Vagina (tissue), 2 donors: ENCODE measurements around the gene SLC25A21. TPM values are rescaled to one million over a fixed set of nuclear protein-coding genes. Genes with fewer than 3 reads are reported as not detected.

Experiments used
- DNase-seq, 2 donors: peaks; one replicate each; pipeline ENCODE4 v3.0.0-alpha.2; 2017; ENCODE audit errors: extremely low spot score in 2 of 2
- H3K27ac ChIP-seq: fragments of 200-600 bp; sonication (generic); one replicate; pipeline ENCODE4 v1.5.1; 2019
- H3K27me3 ChIP-seq: fragments of 200-600 bp; sonication (generic); one replicate; pipeline ENCODE4 v1.5.1; 2019
- H3K36me3 ChIP-seq, 2 donors: fragments of 200-600 bp; sonication (generic); one replicate each; pipeline ENCODE4 v1.5.1; 2017 to 2019
- H3K4me1 ChIP-seq: fragments of 200-600 bp; sonication (generic); one replicate; pipeline ENCODE4 v1.5.1; 2019
- H3K4me3 ChIP-seq, 2 donors: fragments of 200-600 bp; sonication (generic); 1 replicate in 1 of 2; 2 replicates in 1 of 2; pipeline ENCODE4 v1.5.1; 2016 to 2019
- H3K9me3 ChIP-seq: fragments of 200-600 bp; sonication (generic); one replicate; pipeline ENCODE4 v1.5.1; 2019
- POLR2A ChIP-seq, 2 donors: fragments of 450-650 bp; IDR thresholded peaks; one replicate each; pipeline ENCODE4 v1.6.1; 2017; ENCODE audit warnings: antibody characterized with exemption in 2 of 2, mild to moderate bottlenecking in 2 of 2, moderate library complexity in 2 of 2
- POLR2AphosphoS5 ChIP-seq, 2 donors: sonication (generic); formaldehyde crosslinking; IDR thresholded peaks; one replicate each; pipeline ENCODE4 v1.9.0; 2017; ENCODE audit warnings: antibody characterized with exemption in 2 of 2, mild to moderate bottlenecking in 2 of 2, low read depth in 1 of 2; ENCODE audit not compliant: insufficient read depth in 1 of 2
- intact Hi-C: fragments of 100-400 bp; cut with DNase I; formaldehyde crosslinking; loops from one replicate; pipeline ENCODE4 v1.15.1; 2023
- total RNA-seq: library from RNA; depleted of rRNA; stranded (reverse); fragments of >200 nt; gene quantifications from one replicate; pipeline ENCODE4 v1.2.3, GENCODE V29; 2016
- TF ChIP-seq, protein P1 (sequence below), 3 experiments: fragments of 450-650 bp in 2 of 3; fragments of 200-600 bp in 1 of 3; sonication (generic) in 1 of 3; IDR thresholded peaks; one replicate each; pipeline ENCODE4 v1.5.1; 2017 to 2019; ENCODE audit warnings: antibody characterized with exemption in 3 of 3, mild to moderate bottlenecking in 2 of 3, moderate library complexity in 2 of 3

Gene SLC25A21
- total RNA-seq, 1 donor from 2014 or later: 0.49 TPM

GRCh38 chr14:36997843-36998242 is 174.6 kb downstream of the SLC25A21 start:
- DNase-seq: no peak

GRCh38 chr14:36996857-36997590 is 175.4 kb downstream of the SLC25A21 start:
- Histone ChIP-seq H3K27ac (no peak overlapping the region), H3K4me1 (peaks cover 8% of the 10 kb centered on the region), H3K27me3 (no peaks in the 10 kb centered on the region), H3K9me3 (no peaks in the 10 kb centered on the region), H3K4me3 (no peak overlapping the region), H3K36me3 (no peaks in the 10 kb centered on the region)
- intact Hi-C loops: no loop called here
- DNase-seq: no peak
- TF ChIP-seq POLR2AphosphoS5 (IDR thresholded peaks at IDR 0.05; ENCODE audit: insufficient read depth in 1 of 2, low read depth in 1 of 2) (no peak), POLR2A (IDR thresholded peaks at IDR 0.05) (no peak)
- TF ChIP-seq, protein P1, sequence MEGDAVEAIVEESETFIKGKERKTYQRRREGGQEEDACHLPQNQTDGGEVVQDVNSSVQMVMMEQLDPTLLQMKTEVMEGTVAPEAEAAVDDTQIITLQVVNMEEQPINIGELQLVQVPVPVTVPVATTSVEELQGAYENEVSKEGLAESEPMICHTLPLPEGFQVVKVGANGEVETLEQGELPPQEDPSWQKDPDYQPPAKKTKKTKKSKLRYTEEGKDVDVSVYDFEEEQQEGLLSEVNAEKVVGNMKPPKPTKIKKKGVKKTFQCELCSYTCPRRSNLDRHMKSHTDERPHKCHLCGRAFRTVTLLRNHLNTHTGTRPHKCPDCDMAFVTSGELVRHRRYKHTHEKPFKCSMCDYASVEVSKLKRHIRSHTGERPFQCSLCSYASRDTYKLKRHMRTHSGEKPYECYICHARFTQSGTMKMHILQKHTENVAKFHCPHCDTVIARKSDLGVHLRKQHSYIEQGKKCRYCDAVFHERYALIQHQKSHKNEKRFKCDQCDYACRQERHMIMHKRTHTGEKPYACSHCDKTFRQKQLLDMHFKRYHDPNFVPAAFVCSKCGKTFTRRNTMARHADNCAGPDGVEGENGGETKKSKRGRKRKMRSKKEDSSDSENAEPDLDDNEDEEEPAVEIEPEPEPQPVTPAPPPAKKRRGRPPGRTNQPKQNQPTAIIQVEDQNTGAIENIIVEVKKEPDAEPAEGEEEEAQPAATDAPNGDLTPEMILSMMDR (IDR thresholded peaks at IDR 0.05): no peak

More at GRCh38 chr14:36997843-36998242, 174.6 kb downstream of the SLC25A21 start:
- Histone ChIP-seq H3K4me3 (no peak overlapping the region), H3K9me3 (no peaks in the 10 kb centered on the region), H3K27me3 (no peaks in the 10 kb centered on the region), H3K27ac (no peak overlapping the region), H3K4me1 (peaks cover 8% of the 10 kb centered on the region), H3K36me3 (no peaks in the 10 kb centered on the region)
- TF ChIP-seq, protein P1 (IDR thresholded peaks at IDR 0.05): no peak
- no peak for TF ChIP-seq POLR2AphosphoS5 (IDR thresholded peaks at IDR 0.05; ENCODE audit: insufficient read depth in 1 of 2, low read depth in 1 of 2)
- intact Hi-C loops: no loop called here

- no peak overlapping the region for H3K4me3 ChIP-seq
- TF ChIP-seq, protein P1 (IDR thresholded peaks at IDR 0.05): no peak
- H3K4me1 ChIP-seq: peaks cover 8% of the 10 kb centered on the region
- H3K27me3 ChIP-seq: no peaks in the 10 kb centered on the region
- H3K36me3 ChIP-seq: no peaks in the 10 kb centered on the region
- intact Hi-C loops: no loop called here
- no peak for DNase-seq
- H3K27ac ChIP-seq: no peak overlapping the region
- no peaks in the 10 kb centered on the region for H3K9me3 ChIP-seq
These were observed 176.1 kb downstream of the SLC25A21 start for GRCh38 chr14:36996133-36996856.

DNA sequence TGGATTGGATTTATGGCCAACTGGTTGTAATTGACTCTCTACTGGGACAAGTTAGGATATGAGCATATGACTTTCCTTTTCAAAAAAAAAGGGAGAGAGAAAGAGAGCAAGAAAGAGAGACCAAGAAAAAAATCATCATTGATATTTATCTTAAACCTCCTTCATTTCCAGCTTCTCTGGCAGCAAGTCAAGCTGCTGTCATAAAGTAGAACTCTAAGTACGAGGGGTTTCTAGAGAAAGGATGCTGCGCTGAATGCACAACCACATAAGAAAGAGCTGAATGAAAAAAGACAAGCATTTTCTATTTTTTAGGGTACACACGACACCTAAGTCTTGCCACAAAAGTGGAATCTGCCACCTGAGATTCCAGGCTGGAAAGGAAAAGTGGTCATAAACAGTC is 182.6 kb downstream of the SLC25A21 start:
- Histone ChIP-seq H3K27ac (no peak overlapping the region), H3K36me3 (no peaks in the 10 kb centered on the region), H3K9me3 (no peaks in the 10 kb centered on the region), H3K27me3 (no peaks in the 10 kb centered on the region), H3K4me3 (no peak overlapping the region), H3K4me1 (no peaks in the 10 kb centered on the region)
- DNase-seq: no peak
- no peak for TF ChIP-seq POLR2AphosphoS5 (IDR thresholded peaks at IDR 0.05; ENCODE audit: insufficient read depth in 1 of 2, low read depth in 1 of 2)
- TF ChIP-seq, protein P1 (IDR thresholded peaks at IDR 0.05): no peak
- no peak for TF ChIP-seq POLR2A (IDR thresholded peaks at IDR 0.05)
- intact Hi-C loops: no loop called here

- no peak for DNase-seq
- no peaks in the 10 kb centered on the region for H3K4me1 ChIP-seq
- no peak overlapping the region for H3K4me3 ChIP-seq
- intact Hi-C loops: no loop called here
- H3K36me3 ChIP-seq: no peaks in the 10 kb centered on the region
- no peaks in the 10 kb centered on the region for H3K27me3 ChIP-seq
- no peak overlapping the region for H3K27ac ChIP-seq
- H3K9me3 ChIP-seq: no peaks in the 10 kb centered on the region
- TF ChIP-seq POLR2A (IDR thresholded peaks at IDR 0.05) (no peak), POLR2AphosphoS5 (IDR thresholded peaks at IDR 0.05; ENCODE audit: insufficient read depth in 1 of 2, low read depth in 1 of 2) (no peak)
- TF ChIP-seq, protein P1 (IDR thresholded peaks at IDR 0.05): no peak
These were observed 183.4 kb downstream of the SLC25A21 start for GRCh38 chr14:36988989-36989388.
